ENCODE measurements around the gene CD55.
"Not testable (repeated sequence)": the region's sequence is repeated elsewhere in the genome, so short reads cannot be mapped to it uniquely, and the experiment has no call there.

The CD55 gene

GRCh38 chr1:207315435-207315834, 6.0 kb upstream of the CD55 start:
- H3K4me3 Mint-ChIP-seq = no peak overlapping the region
- H3K4me1 Mint-ChIP-seq = peaks cover 21% of the 10 kb centered on the region
- H3K27me3 Mint-ChIP-seq = no peaks in the 10 kb centered on the region

GRCh38 chr1:207316141-207316540, 5.3 kb upstream of the CD55 start:
- H3K9me3 Mint-ChIP-seq = no peaks in the 10 kb centered on the region

More at GRCh38 chr1:207315435-207315834, 6.0 kb upstream of the CD55 start:
- Mint-ChIP-seq H3K27ac (no peak overlapping the region), H3K36me3 (ENCODE audit: low read depth) (no peaks in the 10 kb centered on the region), H3K9me3 (no peaks in the 10 kb centered on the region)
- DNase-seq (no peak), ATAC-seq (no peak)

DNA sequence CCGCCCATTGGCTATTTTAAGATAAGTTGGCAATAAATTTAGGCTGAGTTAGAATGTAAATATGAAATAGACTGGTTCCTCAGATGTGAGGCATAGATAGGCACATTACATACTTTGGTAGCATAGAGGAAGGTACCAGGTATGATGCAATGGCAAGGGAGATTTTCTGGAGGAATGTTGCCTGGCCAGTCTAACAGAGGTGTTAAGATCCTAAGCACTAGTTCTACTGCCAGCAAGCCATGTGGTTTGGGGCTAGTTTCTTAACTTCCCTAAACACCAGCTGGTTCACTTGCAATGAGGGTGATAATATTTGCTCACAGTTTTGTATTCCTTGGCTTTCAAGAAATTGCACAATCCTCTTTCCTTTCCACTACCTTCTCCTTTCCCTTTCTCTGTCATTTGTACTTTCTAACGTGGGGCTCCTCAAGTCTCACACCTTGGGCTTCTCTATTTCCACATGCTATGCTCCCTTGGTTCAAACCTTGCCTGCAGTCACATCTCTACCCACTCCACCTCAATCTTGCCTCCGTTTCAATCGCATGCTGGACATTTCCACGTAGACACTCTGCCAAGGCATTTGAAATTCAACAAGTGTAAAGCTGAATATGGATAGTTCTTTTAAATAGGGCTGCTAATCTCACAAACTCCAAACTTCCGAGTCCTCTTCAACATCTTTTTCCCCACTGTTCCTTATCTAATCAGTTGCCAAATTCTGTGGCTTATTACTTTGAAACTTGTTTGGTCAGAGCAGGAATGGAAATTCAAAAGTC, 4.7 kb upstream of the CD55 start:
- no peak for ATAC-seq
- H3K36me3 Mint-ChIP-seq (ENCODE audit: low read depth) = peaks cover 3% of the 10 kb centered on the region
- H3K27ac Mint-ChIP-seq = no peak overlapping the region
- peaks cover 27% of the 10 kb centered on the region for H3K4me1 Mint-ChIP-seq
- H3K9me3 Mint-ChIP-seq = no peaks in the 10 kb centered on the region
- H3K4me3 Mint-ChIP-seq = no peak overlapping the region
- H3K27me3 Mint-ChIP-seq = peaks cover 2% of the 10 kb centered on the region
- no peak for DNase-seq

More at GRCh38 chr1:207316141-207316540, 5.3 kb upstream of the CD55 start:
- Mint-ChIP-seq H3K27ac (no peak overlapping the region), H3K36me3 (ENCODE audit: low read depth) (no peaks in the 10 kb centered on the region), H3K4me3 (no peak overlapping the region), H3K27me3 (no peaks in the 10 kb centered on the region), H3K4me1 (peaks cover 25% of the 10 kb centered on the region)
- ATAC-seq = no peak
- no peak for DNase-seq

DNA sequence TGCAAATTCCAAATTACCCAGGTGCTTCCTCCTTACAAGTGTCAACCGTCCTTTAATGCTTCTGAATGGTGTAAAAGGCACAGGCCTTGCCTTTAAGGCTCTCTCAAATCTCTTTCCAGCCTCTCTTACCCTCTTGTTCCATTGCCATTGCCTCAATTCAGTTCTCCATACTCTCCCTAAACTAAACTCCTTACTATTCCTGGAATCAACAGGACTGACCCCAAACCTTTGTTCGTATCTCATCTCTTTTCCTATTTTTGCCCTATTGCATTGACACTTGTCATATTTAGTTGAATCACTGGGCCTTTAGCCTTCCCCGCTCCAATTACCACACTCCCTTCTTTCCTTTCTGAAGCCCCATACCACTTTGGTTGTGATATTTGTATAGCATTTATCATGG, 3.9 kb upstream of the CD55 start:
- H3K27me3 Mint-ChIP-seq = peaks cover 2% of the 10 kb centered on the region
- H3K9me3 Mint-ChIP-seq = no peaks in the 10 kb centered on the region
- DNase-seq (no peak), ATAC-seq (no peak)
- H3K36me3 Mint-ChIP-seq (ENCODE audit: low read depth) = peaks cover 8% of the 10 kb centered on the region
- H3K27ac Mint-ChIP-seq = no peak overlapping the region
- H3K4me1 Mint-ChIP-seq = peaks cover 27% of the 10 kb centered on the region
- H3K4me3 Mint-ChIP-seq = no peak overlapping the region

- Mint-ChIP-seq H3K4me1 (peaks cover 27% of the 10 kb centered on the region), H3K9me3 (no peaks in the 10 kb centered on the region), H3K4me3 (no peak overlapping the region), H3K36me3 (ENCODE audit: low read depth) (peaks cover 11% of the 10 kb centered on the region), H3K27ac (no peak overlapping the region), H3K27me3 (peaks cover 2% of the 10 kb centered on the region)
- ATAC-seq (no peak), DNase-seq (no peak)
Measured at GRCh38 chr1:207318072-207318619, 3.3 kb upstream of the CD55 start.

- Mint-ChIP-seq H3K27ac (no peak overlapping the region), H3K4me1 (peaks cover 33% of the 10 kb centered on the region), H3K27me3 (peaks cover 2% of the 10 kb centered on the region), H3K36me3 (ENCODE audit: low read depth) (peaks cover 22% of the 10 kb centered on the region), H3K4me3 (no peak overlapping the region), H3K9me3 (no peaks in the 10 kb centered on the region)
- ATAC-seq = no peak
- no peak for DNase-seq
Measured at GRCh38 chr1:207319199-207319598, 2.3 kb upstream of the CD55 start.

GRCh38 chr1:207320105-207320504, 1.4 kb upstream of the CD55 start:
- Mint-ChIP-seq H3K4me3 (peak overlapping the region; percentile 64), H3K4me1 (peaks cover 40% of the 10 kb centered on the region), H3K36me3 (ENCODE audit: low read depth) (peaks cover 30% of the 10 kb centered on the region), H3K27ac (peak overlapping the region; percentile 78)
- not testable (repeated sequence) for H3K9me3 Mint-ChIP-seq, ATAC-seq, H3K27me3 Mint-ChIP-seq, DNase-seq

DNA sequence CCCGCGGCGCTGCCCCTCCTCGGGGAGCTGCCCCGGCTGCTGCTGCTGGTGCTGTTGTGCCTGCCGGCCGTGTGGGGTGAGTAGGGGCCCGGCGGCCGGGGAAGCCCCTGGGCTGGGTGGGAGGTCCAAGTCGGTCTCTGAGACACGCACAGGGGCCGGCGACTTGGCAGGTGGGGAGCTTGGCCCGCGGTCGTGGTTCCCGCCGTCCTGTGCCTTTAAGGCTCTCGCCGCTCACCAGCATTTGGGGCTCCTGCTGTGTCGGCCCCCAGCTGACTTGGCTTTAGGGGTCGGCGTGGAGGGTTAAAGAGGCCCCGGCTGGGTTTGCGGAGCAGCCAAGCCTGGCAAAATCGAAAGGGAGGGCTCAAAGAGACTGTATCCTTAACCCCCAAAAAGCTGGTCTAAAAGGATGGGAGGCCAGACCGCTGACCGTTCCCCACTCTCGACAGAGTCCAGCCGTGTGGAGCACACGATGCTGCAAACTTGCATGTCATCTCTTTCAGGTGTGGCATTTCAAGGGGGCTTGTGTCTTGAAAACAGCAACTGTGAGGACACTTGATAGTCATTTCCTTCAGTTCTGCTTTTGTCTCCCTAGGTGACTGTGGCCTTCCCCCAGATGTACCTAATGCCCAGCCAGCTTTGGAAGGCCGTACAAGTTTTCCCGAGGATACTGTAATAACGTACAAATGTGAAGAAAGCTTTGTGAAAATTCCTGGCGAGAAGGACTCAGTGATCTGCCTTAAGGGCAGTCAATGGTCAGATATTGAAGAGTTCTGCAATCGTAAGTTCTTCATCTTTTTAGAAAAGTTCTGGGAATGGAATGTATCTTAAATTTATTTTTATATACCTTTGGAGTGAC, 540 bp downstream of the CD55 start:
- H3K9me3 Mint-ChIP-seq = no peaks in the 10 kb centered on the region
- H3K4me1 Mint-ChIP-seq = peaks cover 48% of the 10 kb centered on the region
- H3K36me3 Mint-ChIP-seq (ENCODE audit: low read depth) = peaks cover 48% of the 10 kb centered on the region
- peak overlapping the region; percentile 97 for H3K4me3 Mint-ChIP-seq
- H3K27ac Mint-ChIP-seq = peak overlapping the region; percentile 99
- H3K27me3 Mint-ChIP-seq = peaks cover 2% of the 10 kb centered on the region
- DNase-seq = no peak
- no peak for ATAC-seq

- DNase-seq = no peak
- H3K27me3 Mint-ChIP-seq = peaks cover 2% of the 10 kb centered on the region
- peak overlapping the region; percentile 97 for H3K4me3 Mint-ChIP-seq
- H3K36me3 Mint-ChIP-seq (ENCODE audit: low read depth) = peaks cover 64% of the 10 kb centered on the region
- H3K27ac Mint-ChIP-seq = peak overlapping the region; percentile 30
- peaks cover 59% of the 10 kb centered on the region for H3K4me1 Mint-ChIP-seq
- ATAC-seq = no peak
- peaks cover 3% of the 10 kb centered on the region for H3K9me3 Mint-ChIP-seq
Measured at GRCh38 chr1:207323425-207324225, 2.1 kb downstream of the CD55 start.

DNA sequence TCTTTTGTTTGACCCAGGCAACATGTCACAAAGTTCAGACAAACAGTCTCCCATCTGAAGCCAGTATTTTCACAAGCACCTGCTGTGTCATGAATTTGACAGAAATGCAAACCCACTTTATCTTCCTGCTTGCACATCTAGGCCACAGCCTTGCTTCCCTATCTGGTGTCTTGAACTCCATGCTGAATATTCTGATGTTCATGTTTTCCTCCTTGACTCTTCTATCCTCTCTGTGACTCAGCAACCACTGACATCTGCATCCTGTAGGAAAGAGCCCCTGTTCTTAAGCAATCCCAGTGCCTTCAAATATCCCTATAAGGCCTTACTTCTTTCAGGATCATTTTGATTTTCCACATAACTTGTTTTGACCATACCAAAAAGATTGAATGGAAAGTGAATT, 6.5 kb downstream of the CD55 start:
- H3K27ac Mint-ChIP-seq = peak overlapping the region; percentile 51
- no peak for ATAC-seq
- peaks cover 6% of the 10 kb centered on the region for H3K9me3 Mint-ChIP-seq
- H3K27me3 Mint-ChIP-seq = no peaks in the 10 kb centered on the region
- no peak for DNase-seq
- peaks cover 92% of the 10 kb centered on the region for H3K36me3 Mint-ChIP-seq (ENCODE audit: low read depth)
- H3K4me1 Mint-ChIP-seq = peaks cover 71% of the 10 kb centered on the region
- H3K4me3 Mint-ChIP-seq = peak overlapping the region; percentile 5

DNA sequence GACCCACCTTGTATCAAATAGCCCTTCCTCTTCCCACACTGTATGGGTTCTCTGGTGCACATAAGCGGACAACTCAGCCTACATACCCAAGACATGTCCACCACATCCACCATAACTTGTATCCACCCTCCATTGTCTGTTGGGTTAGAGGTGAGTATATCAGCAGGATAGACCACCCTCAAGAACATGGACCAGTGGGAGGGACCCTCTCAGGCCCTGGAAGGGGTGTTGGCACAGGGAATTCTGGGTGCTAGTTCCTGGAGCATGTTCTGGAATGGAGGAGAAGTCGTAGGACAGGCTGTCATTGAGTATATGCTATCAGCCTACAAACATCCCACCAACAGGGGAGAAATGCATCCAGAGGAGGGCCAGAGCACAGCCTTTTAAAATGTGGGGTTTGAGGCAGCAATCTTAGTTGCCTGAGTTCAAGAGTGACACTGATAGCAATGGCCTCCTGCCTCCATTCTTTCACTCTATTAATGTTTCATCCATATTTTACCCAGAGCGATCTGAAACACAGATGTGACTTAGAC, 7.5 kb downstream of the CD55 start:
- DNase-seq (no peak), ATAC-seq (no peak)
- Mint-ChIP-seq H3K9me3 (peaks cover 16% of the 10 kb centered on the region), H3K4me1 (peaks cover 73% of the 10 kb centered on the region), H3K27ac (peak overlapping the region; percentile 16), H3K4me3 (no peak overlapping the region), H3K36me3 (ENCODE audit: low read depth) (peaks cover 94% of the 10 kb centered on the region), H3K27me3 (no peaks in the 10 kb centered on the region)

- H3K27ac Mint-ChIP-seq = no peak overlapping the region
Measured at GRCh38 chr1:207329469-207329868, 8.0 kb downstream of the CD55 start.

DNA sequence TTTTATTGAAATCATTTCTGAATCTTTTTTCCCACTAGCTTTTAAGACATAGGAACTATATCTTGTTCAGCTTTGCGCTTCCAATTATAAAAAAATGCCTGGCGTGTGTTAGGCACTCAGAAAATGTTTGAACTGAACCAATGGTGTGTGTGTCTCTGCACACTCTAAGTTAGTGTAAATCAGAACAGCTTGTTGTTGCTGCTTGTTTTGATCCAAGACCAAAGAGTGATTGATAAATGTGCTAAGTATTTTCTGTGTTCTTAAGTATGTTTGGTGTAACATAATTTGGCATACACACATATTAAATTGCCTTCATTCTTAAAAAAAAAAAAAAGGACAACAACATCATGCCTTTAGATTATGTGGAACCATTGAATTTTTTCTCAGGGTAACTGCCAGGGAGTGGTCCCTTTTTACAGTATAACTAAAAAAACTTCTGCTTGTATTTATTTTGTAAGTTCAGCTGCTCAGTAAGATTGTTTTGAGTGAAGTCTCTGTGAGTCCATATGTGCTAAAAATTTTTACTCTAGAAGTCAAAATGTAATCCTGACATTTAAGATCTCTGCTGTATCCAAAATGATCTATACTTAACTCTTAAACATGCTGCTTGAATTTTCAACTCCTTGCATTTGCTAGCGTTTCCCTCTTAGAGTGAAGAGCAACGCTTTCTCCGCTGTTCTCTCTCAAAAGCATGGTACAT, 8.7 kb downstream of the CD55 start:
- Mint-ChIP-seq H3K4me3 (no peak overlapping the region), H3K27me3 (no peaks in the 10 kb centered on the region), H3K4me1 (peaks cover 75% of the 10 kb centered on the region), H3K27ac (no peak overlapping the region), H3K36me3 (ENCODE audit: low read depth) (peaks cover 94% of the 10 kb centered on the region), H3K9me3 (peaks cover 22% of the 10 kb centered on the region)
- DNase-seq (no peak), ATAC-seq (no peak)

More at GRCh38 chr1:207329469-207329868, 8.0 kb downstream of the CD55 start:
- H3K9me3 Mint-ChIP-seq = peaks cover 20% of the 10 kb centered on the region
- DNase-seq = no peak
- peaks cover 74% of the 10 kb centered on the region for H3K4me1 Mint-ChIP-seq
- no peak overlapping the region for H3K4me3 Mint-ChIP-seq
- H3K27me3 Mint-ChIP-seq = no peaks in the 10 kb centered on the region
- ATAC-seq = no peak
- peaks cover 94% of the 10 kb centered on the region for H3K36me3 Mint-ChIP-seq (ENCODE audit: low read depth)
